Measurements from ENCODE around the gene CNIH2.

The CNIH2 gene

DNA sequence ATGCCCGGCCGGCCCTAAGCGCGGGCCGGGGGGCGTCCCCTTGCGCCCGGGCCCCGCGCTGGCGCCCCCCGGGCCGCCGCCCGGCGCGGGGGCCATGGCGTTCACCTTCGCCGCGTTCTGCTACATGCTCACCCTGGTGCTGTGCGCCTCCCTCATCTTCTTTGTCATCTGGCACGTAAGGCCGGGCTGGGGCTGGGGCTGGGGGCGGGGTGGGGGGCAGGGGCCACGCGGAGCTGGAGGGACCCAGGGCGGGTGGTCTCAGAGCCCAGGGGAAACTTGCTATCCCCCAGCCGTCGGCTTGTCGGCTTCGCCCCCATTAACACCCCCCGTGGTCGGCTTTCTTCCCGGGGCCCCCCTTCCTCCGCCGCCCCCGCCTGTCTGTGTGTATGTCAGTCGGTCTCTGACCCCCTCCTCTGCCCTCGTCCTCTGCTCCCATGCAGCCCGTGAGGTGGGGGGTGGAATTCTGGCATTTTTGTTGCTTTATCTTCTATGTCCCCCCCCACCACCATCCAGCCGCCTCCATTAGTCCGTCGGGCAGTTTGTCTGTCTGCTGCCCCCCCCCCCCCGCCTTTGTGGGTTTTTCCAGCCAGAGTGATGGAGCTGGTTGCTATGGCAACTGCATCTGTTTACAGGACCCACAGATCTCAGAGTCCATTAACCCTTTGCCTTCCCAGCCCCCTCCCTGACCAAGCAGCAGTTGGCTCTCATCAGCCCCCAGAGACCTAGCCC is 552 bp downstream of the CNIH2 start:
- in situ Hi-C loops (cut with MboI; ENCODE audit: low pct_unique_long_range_greater_than_20kb, low sequenced_read_pairs, unreplicated experiment) = no loop called here
- no peak for DNase-seq (ENCODE audit: low spot score)
- TF ChIP-seq, protein P1, sequence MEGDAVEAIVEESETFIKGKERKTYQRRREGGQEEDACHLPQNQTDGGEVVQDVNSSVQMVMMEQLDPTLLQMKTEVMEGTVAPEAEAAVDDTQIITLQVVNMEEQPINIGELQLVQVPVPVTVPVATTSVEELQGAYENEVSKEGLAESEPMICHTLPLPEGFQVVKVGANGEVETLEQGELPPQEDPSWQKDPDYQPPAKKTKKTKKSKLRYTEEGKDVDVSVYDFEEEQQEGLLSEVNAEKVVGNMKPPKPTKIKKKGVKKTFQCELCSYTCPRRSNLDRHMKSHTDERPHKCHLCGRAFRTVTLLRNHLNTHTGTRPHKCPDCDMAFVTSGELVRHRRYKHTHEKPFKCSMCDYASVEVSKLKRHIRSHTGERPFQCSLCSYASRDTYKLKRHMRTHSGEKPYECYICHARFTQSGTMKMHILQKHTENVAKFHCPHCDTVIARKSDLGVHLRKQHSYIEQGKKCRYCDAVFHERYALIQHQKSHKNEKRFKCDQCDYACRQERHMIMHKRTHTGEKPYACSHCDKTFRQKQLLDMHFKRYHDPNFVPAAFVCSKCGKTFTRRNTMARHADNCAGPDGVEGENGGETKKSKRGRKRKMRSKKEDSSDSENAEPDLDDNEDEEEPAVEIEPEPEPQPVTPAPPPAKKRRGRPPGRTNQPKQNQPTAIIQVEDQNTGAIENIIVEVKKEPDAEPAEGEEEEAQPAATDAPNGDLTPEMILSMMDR (IDR thresholded peaks at IDR 0.05; ENCODE audit: extremely low read depth, insufficient read depth, missing control alignments) = no peak

DNA sequence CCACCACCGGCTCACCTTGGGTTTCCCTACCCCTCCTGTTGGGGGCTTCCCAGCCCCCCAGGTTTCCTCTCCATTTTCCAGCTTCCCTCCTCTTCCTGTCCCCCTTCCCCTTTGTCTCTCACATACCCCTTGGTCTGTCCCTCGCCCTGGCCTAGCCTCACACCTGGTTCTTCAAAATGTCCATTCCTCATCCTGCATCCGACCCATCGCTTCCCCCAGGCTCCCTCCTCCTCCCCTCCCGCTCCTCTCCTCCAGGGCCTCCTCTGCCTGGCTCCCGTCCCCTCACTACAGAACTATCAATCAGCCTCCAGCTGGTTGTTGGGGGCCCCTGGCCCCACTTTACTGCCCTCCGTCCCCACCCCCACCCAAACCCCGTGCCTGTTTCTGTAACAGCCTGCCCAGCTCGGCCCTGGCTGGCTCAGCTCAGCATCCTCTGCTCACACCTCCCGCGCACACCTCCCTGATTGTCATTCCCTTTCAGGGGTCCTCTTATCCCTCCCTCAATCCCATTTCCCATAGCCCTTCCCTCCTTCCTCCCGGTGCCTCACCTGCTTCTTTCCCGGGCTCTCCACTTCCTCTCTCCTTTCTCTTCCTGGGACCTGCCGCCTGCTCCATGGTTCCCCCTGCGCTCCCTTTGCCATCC is 1.2 kb downstream of the CNIH2 start:
- DNase-seq (ENCODE audit: low spot score) = no peak
- in situ Hi-C loops (cut with MboI; ENCODE audit: low pct_unique_long_range_greater_than_20kb, low sequenced_read_pairs, unreplicated experiment) = no loop called here
- TF ChIP-seq, protein P1 (IDR thresholded peaks at IDR 0.05; ENCODE audit: extremely low read depth, insufficient read depth, missing control alignments) = no peak

DNA sequence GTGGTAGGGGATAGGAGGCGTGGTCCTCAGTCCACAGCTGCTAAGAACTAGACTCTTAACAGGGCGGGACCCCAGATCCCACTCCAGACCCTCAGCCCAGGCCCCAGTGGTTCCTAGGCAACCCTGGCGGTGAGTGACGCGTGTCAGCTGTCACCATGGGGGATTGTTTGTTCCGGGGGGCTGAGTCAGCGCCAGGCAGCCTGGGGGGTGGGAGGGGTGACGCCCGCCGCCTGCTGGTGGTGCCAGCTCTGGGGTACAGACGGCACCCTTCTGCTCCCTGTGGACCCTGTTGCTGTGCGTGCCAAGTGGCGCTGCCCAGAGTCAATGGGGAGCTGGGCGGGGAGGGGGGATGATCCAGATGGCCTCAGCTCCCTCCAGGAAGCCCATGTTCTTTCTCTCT is 2.5 kb downstream of the CNIH2 start:
- DNase-seq (ENCODE audit: low spot score) = no peak
- TF ChIP-seq, protein P1 (IDR thresholded peaks at IDR 0.05; ENCODE audit: extremely low read depth, insufficient read depth, missing control alignments) = no peak
- in situ Hi-C loops (cut with MboI; ENCODE audit: low pct_unique_long_range_greater_than_20kb, low sequenced_read_pairs, unreplicated experiment) = no loop called here

DNA sequence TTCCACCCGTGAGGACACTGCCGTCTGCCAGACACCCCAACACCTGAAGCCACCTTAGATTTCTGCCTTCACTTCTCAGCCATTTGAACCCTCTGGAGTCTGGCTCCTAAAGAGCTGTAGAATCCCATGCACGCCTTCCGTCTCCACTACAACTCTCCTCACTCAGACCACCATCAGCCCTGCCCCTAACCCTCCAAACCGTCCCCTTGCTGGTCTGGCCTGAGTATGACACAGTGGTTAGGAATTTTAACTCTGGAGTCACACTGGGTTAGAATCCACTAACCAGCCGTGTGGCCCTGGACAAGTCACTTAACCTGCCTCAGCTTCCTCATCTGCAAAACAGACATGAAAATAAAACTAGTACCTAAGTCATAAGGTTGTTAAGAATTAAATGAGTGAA is 3.0 kb downstream of the CNIH2 start:
- TF ChIP-seq, protein P1 (IDR thresholded peaks at IDR 0.05; ENCODE audit: extremely low read depth, insufficient read depth, missing control alignments) = no peak
- in situ Hi-C loops (cut with MboI; ENCODE audit: low pct_unique_long_range_greater_than_20kb, low sequenced_read_pairs, unreplicated experiment) = no loop called here
- DNase-seq (ENCODE audit: low spot score) = no peak

DNA sequence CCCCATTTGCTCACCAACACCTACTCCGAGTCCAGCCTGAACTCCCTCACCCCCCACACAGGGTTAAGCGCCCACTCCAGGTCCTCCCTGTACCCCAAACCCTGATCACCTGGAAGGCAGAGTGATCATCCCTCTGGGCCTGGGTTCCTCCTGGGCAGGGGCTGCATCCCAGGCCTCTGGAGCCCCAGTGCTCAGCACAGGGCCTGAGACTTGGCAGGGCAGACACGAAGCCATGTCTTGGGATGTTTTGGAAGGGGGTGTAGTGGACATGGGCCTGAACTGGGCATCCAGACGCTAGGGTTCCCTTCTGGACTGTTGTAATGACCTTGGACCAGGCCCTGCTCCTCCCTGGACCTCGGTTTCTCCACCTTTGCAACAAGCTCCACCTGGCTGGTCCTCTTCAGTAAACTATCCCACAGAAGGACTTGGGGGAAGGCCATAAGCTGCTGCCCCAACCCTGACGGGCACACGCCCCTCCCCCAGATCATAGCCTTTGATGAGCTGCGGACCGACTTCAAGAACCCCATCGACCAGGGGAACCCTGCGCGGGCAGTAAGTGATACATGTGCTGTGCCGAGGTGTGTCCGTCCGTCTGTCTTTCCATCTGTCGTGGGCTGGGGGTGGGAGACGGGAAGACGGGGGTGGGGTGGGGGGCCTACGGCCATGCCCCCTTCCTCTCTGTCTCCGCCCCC is 3.9 kb downstream of the CNIH2 start:
- TF ChIP-seq, protein P1 (IDR thresholded peaks at IDR 0.05; ENCODE audit: extremely low read depth, insufficient read depth, missing control alignments) = no peak
- no peak for DNase-seq (ENCODE audit: low spot score)
- in situ Hi-C loops (cut with MboI; ENCODE audit: low pct_unique_long_range_greater_than_20kb, low sequenced_read_pairs, unreplicated experiment) = no loop called here

DNA sequence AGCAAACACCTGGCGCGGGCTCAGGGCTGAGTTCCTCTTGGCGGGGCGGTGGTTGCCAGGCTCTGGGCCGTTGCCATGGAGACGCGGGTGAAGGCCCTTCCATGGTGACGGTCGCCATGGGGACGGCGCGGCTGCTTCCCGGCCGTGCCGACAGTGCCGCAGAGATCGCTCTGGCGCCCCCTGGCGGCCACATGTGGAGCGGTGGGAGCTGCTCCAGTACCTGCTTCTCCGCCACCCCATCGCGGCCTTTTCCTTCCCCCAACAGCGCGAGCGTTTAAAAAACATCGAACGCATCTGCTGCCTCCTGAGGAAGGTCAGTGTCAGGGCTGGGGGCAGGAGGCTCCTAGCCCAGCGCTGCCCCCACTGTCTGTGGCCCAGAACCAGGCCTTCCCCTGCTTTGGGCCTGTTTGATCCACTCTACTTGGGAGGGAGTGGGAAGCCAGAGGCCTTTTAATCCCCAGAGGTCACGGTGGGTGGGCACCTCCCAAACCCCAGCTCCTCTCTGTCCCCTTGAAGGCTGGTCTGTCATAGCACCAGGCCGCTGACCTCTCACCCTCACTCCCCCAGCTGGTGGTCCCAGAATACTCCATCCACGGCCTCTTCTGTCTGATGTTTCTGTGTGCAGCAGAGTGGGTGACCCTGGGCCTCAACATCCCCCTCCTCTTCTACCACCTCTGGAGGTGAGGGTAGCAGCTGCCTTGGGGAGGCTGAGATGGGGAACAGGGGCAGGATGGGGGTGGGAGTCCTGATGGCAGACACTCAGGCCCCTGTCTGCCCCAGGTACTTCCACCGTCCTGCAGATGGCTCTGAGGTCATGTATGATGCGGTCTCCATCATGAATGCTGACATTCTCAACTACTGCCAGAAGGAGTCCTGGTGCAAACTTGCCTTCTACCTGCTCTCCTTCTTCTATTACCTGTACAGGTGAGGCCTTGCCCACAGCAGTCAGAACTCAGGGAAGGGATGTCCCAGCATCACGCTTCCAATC is 4.8 kb downstream of the CNIH2 start:
- in situ Hi-C loops (cut with MboI; ENCODE audit: low pct_unique_long_range_greater_than_20kb, low sequenced_read_pairs, unreplicated experiment) = no loop called here
- TF ChIP-seq, protein P1 (IDR thresholded peaks at IDR 0.05; ENCODE audit: extremely low read depth, insufficient read depth, missing control alignments) = peak; percentile 95
- peak; percentile 99 for DNase-seq (ENCODE audit: low spot score)
